Progenitor cell of endocrine pancreas (in vitro differentiated cells): ENCODE results near the gene KLLN. TPM values are rescaled to one million over a fixed set of nuclear protein-coding genes. Genes with fewer than 3 reads are reported as not detected.
"Not testable (repeated sequence)": the region's sequence is repeated elsewhere in the genome, so short reads cannot be mapped to it uniquely, and the experiment has no call there.

Experiments
- DNase-seq: peaks from one replicate; pipeline ENCODE4 v3.0.0; 2021; ENCODE audit warnings: low spot score; ENCODE audit not compliant: unreplicated experiment
- H3K27ac Mint-ChIP-seq: 2 replicates; pipeline ENCODE4 v1.8.0; 2021; ENCODE audit warnings: mild to moderate bottlenecking, moderate library complexity, mixed read lengths
- H3K27me3 Mint-ChIP-seq: 2 replicates; pipeline ENCODE4 v1.8.0; 2021; ENCODE audit warnings: mixed read lengths
- H3K36me3 Mint-ChIP-seq: 2 replicates; pipeline ENCODE4 v1.8.0; 2022; ENCODE audit warnings: mixed read lengths; ENCODE audit not compliant: insufficient read depth
- H3K4me1 Mint-ChIP-seq: 2 replicates; pipeline ENCODE4 v1.8.0; 2021; ENCODE audit warnings: low read depth, mixed read lengths
- H3K4me3 Mint-ChIP-seq: 2 replicates; pipeline ENCODE4 v1.8.0; 2021; ENCODE audit warnings: low read depth, mild to moderate bottlenecking, moderate library complexity, mixed read lengths
- H3K9me3 Mint-ChIP-seq: 2 replicates; pipeline ENCODE4 v1.8.0; 2021; ENCODE audit warnings: low read depth, mixed read lengths
- CTCF ChIP-seq: fragments of 200-600 bp; sonication (generic); IDR thresholded peaks from one replicate; pipeline ENCODE4 v1.5.0; 2021; ENCODE audit warnings: antibody characterized with exemption, mild to moderate bottlenecking; ENCODE audit not compliant: unreplicated experiment
- total RNA-seq: library from RNA; stranded (reverse); gene quantifications from 2 replicates; pipeline ENCODE4 v1.2.1, GENCODE V29; 2021

Gene KLLN
- total RNA-seq, 1 donor from 2014 or later: 0.53 TPM

GRCh38 chr10:87887146-87887545 is 23.8 kb upstream of the KLLN start:
- Mint-ChIP-seq H3K4me3 (no peak overlapping the region), H3K27me3 (no peaks in the 10 kb centered on the region), H3K36me3 (peaks cover 25% of the 10 kb centered on the region), H3K9me3 (peaks cover 18% of the 10 kb centered on the region), H3K4me1 (peaks cover 1% of the 10 kb centered on the region), H3K27ac (no peak overlapping the region)
- TF ChIP-seq CTCF: no peak
- DNase-seq: no peak

GRCh38 chr10:87886635-87887034 is 23.3 kb upstream of the KLLN start:
- peaks cover 30% of the 10 kb centered on the region for H3K36me3 Mint-ChIP-seq
- H3K9me3 Mint-ChIP-seq: peaks cover 21% of the 10 kb centered on the region
- DNase-seq: no peak
- H3K4me3 Mint-ChIP-seq: no peak overlapping the region
- no peak overlapping the region for H3K27ac Mint-ChIP-seq
- no peak for TF ChIP-seq CTCF
- peaks cover 1% of the 10 kb centered on the region for H3K4me1 Mint-ChIP-seq
- no peaks in the 10 kb centered on the region for H3K27me3 Mint-ChIP-seq

- Mint-ChIP-seq H3K36me3 (peaks cover 47% of the 10 kb centered on the region), H3K4me3 (no peak overlapping the region), H3K27ac (no peak overlapping the region), H3K27me3 (no peaks in the 10 kb centered on the region), H3K4me1 (peaks cover 3% of the 10 kb centered on the region), H3K9me3 (peaks cover 27% of the 10 kb centered on the region)
- no peak for DNase-seq
- no peak for TF ChIP-seq CTCF
Measured at GRCh38 chr10:87882555-87883294, 19.4 kb upstream of the KLLN start.

- DNase-seq, H3K27me3 Mint-ChIP-seq, H3K4me1 Mint-ChIP-seq, H3K27ac Mint-ChIP-seq, H3K4me3 Mint-ChIP-seq: not testable (repeated sequence)
- peaks cover 20% of the 10 kb centered on the region for H3K9me3 Mint-ChIP-seq
- H3K36me3 Mint-ChIP-seq: peaks cover 37% of the 10 kb centered on the region
Measured at GRCh38 chr10:87881373-87882059, 18.2 kb upstream of the KLLN start.

- DNase-seq: no peak
- peaks cover 10% of the 10 kb centered on the region for H3K9me3 Mint-ChIP-seq
- no peaks in the 10 kb centered on the region for H3K27me3 Mint-ChIP-seq
- H3K4me3 Mint-ChIP-seq: no peak overlapping the region
- H3K27ac Mint-ChIP-seq: no peak overlapping the region
- peaks cover 3% of the 10 kb centered on the region for H3K4me1 Mint-ChIP-seq
- H3K36me3 Mint-ChIP-seq: peaks cover 26% of the 10 kb centered on the region
- no peak for TF ChIP-seq CTCF
Measured at GRCh38 chr10:87880336-87880735, 17.0 kb upstream of the KLLN start.
